ENCODE results near the gene ORM1. TPM values are rescaled to one million over a fixed set of nuclear protein-coding genes. Genes with fewer than 3 reads are reported as not detected.

ORM1 gene
- total and polyA plus RNA-seq, 2 donors (not counting 3 experiments of a cell fraction or from before 2014, with no cell fraction given): not detected

- FAIRE-seq: no peak
Observed at GRCh38 chr9:114367366-114367765, 44.5 kb downstream of the ORM1 start.

More at GRCh38 chr9:114367366-114367765, 44.5 kb downstream of the ORM1 start:
- H3K4me1 ChIP-seq (ENCODE audit: control insufficient read depth, extremely low read depth, insufficient read depth, low read length): peaks cover 9% of the 10 kb centered on the region
- no peak overlapping the region for H2AFZ ChIP-seq (ENCODE audit: low read depth, low read length)
- H3K36me3 ChIP-seq (ENCODE audit: control insufficient read depth in 2 of 2, extremely low read depth in 1 of 2, insufficient read depth in 2 of 2, low read length in 2 of 2): peaks cover 4 to 26% of the 10 kb centered on the region in 2 experiments
- no peak for DNase-seq (ENCODE audit: low read depth, low spot score)
- H3K9me3 ChIP-seq (replicated peaks; ENCODE audit: control insufficient read depth, insufficient read depth, low read length): no peaks in the 10 kb centered on the region
- ChIA-PET CTCF (no interaction called here), POLR2A (no interaction called here)
- no peak overlapping the region for H3K9ac ChIP-seq (replicated peaks; ENCODE audit: extremely low read depth, insufficient read depth, low read length)
- no TSS peak for BruUV-seq (replicated peaks)
- no peaks in the 10 kb centered on the region for H3K79me2 ChIP-seq (ENCODE audit: control insufficient read depth, insufficient read depth, low read length)
- dilution Hi-C loops (cut with MboI; ENCODE audit: extremely low pct_ligation_motif_present, low sequenced_read_pairs) (no loop called here), intact Hi-C loops (cut with micrococcal nuclease) (no loop called here)
- H3K27me3 ChIP-seq (ENCODE audit: control insufficient read depth in 2 of 2, insufficient read depth in 2 of 2, low read length in 2 of 2): no peaks in the 10 kb centered on the region
- no peaks in the 10 kb centered on the region for H4K20me1 ChIP-seq (replicated peaks; ENCODE audit: control insufficient read depth, extremely low read depth, insufficient read depth, low read length)
- no peaks in the 10 kb centered on the region for H3K9me1 ChIP-seq (replicated peaks; ENCODE audit: control insufficient read depth, extremely low read depth, insufficient read depth, low read length)
- no peak overlapping the region for H3K27ac ChIP-seq (ENCODE audit: insufficient read depth, low read depth, low read length)
- TF ChIP-seq MYC (IDR thresholded peaks at IDR 0.05; ENCODE audit: low read depth, low read length): no peak
- no peak for TF ChIP-seq FOS (IDR thresholded peaks at IDR 0.05; ENCODE audit: borderline replicate concordance, insufficient read depth, low read length)
- TF ChIP-seq POLR2A (IDR thresholded peaks at IDR 0.05; ENCODE audit: low read depth, low read length): no peak
- no peak for TF ChIP-seq JUN (IDR thresholded peaks at IDR 0.05; ENCODE audit: borderline replicate concordance, insufficient read depth, insufficient read length, low read depth)
- TF ChIP-seq GATA2 (IDR thresholded peaks at IDR 0.05; ENCODE audit: insufficient read depth, insufficient read length, low read depth, low read length): no peak
- no peak for TF ChIP-seq CTCF (IDR thresholded peaks at IDR 0.05; ENCODE audit: extremely low read depth in 1 of 2, insufficient read depth in 1 of 2, low read depth in 1 of 2, low read length in 2 of 2)
- no peak for TF ChIP-seq POLR2AphosphoS5 (IDR thresholded peaks at IDR 0.05; ENCODE audit: insufficient read depth, low read depth, low read length)
- TF ChIP-seq MAX (IDR thresholded peaks at IDR 0.05; ENCODE audit: insufficient read depth, insufficient read length): no peak
- no peak for TF ChIP-seq EZH2 (IDR thresholded peaks at IDR 0.05; ENCODE audit: borderline replicate concordance, low read depth, low read length, severe bottlenecking)
- H3K4me2 ChIP-seq (ENCODE audit: insufficient read depth, low read length): no peak overlapping the region
- H3K4me3 ChIP-seq (replicated peaks in 1 of 3; ENCODE audit: insufficient read depth in 1 of 3, low read depth in 1 of 3, low read length in 3 of 3): no peak overlapping the region
